Psoas muscle (tissue), 8 donors: ENCODE data around the gene KCNA5. TPM values are rescaled to one million over a fixed set of nuclear protein-coding genes. Genes with fewer than 3 reads are reported as not detected.

Source experiments
- ATAC-seq, 4 donors: fragments of 200-7000 bp; cut with Tn5 transposase; one replicate each; pipeline ENCODE4 v1.9.1; 2020; ENCODE audit warnings: moderate library complexity in 3 of 4, mild to moderate bottlenecking in 2 of 4
- DNase-seq, 2 donors: peaks; one replicate each; pipeline ENCODE4 v3.0.0-alpha.2; 2020
- H3K27ac ChIP-seq: fragments of 200-600 bp; one replicate; pipeline ENCODE4 v1.8.0; 2022
- H3K27me3 ChIP-seq, 3 donors: fragments of 200-600 bp in 1 of 3; one replicate each; pipeline versions ENCODE4 v1.6.1 to v1.8.0; 2013 to 2022; ENCODE audit warnings: low read length in 2 of 3, mild to moderate bottlenecking in 2 of 3, moderate library complexity in 1 of 3; ENCODE audit not compliant: insufficient read depth in 3 of 3
- H3K36me3 ChIP-seq, 2 donors: fragments of 200-600 bp in 1 of 2; one replicate each; pipeline versions ENCODE4 v1.6.1 to v1.8.0; 2013 to 2022; ENCODE audit warnings: low read depth in 1 of 2, mild to moderate bottlenecking in 1 of 2, moderate library complexity in 1 of 2; ENCODE audit not compliant: insufficient read depth in 1 of 2
- H3K4me1 ChIP-seq: fragments of 200-600 bp; one replicate; pipeline ENCODE4 v1.8.0; 2022
- H3K4me3 ChIP-seq: fragments of 200-600 bp; one replicate; pipeline ENCODE4 v1.8.0; 2022; ENCODE audit warnings: mild to moderate bottlenecking
- H3K9me3 ChIP-seq: fragments of 200-600 bp; one replicate; pipeline ENCODE4 v1.8.0; 2022
- CTCF ChIP-seq: fragments of 200-600 bp; IDR thresholded peaks from one replicate; pipeline ENCODE4 v1.8.0; 2022; ENCODE audit warnings: antibody characterized with exemption
- WGBS, 3 donors: extraction: QIAGEN DNeasy Blood & Tissue Kit; methylation state at CpG; one replicate each; pipeline versions ENCODE4 v1.1.6 to v1.1.7; 2013; 5-methylcytosine and 5-hydroxymethylcytosine counted together
- intact Hi-C, 2 donors: fragments of 100-400 bp; cut with DNase I; formaldehyde crosslinking; loops; one replicate each; pipeline versions ENCODE4 v1.11.0 to v1.14.2; 2022
- polyA plus RNA-seq, 3 donors: library from polyadenylated mRNA; stranded (reverse); fragments of 200-250 nt; gene quantifications; one replicate each; pipeline ENCODE4 v1.2.3, GENCODE V29; 2013
- total RNA-seq, 4 donors: library from RNA; stranded (reverse); fragmentation: NEBNext Ultra II Directional in 2 of 4; extraction: Animal tissue kit (Norgen Biotek cat#: 25700) in 2 of 4; gene quantifications; one replicate each; pipeline versions ENCODE4 v1.2.1 to v1.2.4, GENCODE V29; 2021 to 2023
- donor health status: healthy with polysubstance abuse.
- donor health status: DM: no; HTN: no; CAD: no; lungs with moderate emphysema.
- donor health status: Bipolar disorder and iron deficiency.
- donor health status: healthy.
- donor health status: DM: yes; HTN: yes; CAD: no.
- donor health status: DM: no; HTN: no; CAD: no.
- donor health status: DM: no; HTN: no; CAD: no.
- donor health status: DM: yes; HTN: yes; CAD: no.

KCNA5 gene
- total and polyA plus RNA-seq, 7 donors = 0.64 to 2.0 (median 1.1) TPM

GRCh38 chr12:5066251-5066650 lies 22.6 kb downstream of the KCNA5 start:
- 68 to 77% (median 68%) methylated on average over 4 of the region's 4 CpGs for WGBS, 3 donors

GRCh38 chr12:5068126-5068525 lies 24.4 kb downstream of the KCNA5 start:
- intact Hi-C loops = no loop called here

More at GRCh38 chr12:5066251-5066650, 22.6 kb downstream of the KCNA5 start:
- Histone ChIP-seq H3K4me1 (no peaks in the 10 kb centered on the region), H3K36me3 (no peaks in the 10 kb centered on the region), H3K27me3 (peaks cover 0 to 1% (median 0%) of the 10 kb centered on the region in 3 donors), H3K27ac (no peak overlapping the region), H3K9me3 (no peaks in the 10 kb centered on the region), H3K4me3 (no peak overlapping the region)
- TF ChIP-seq CTCF = no peak
- intact Hi-C loops = no loop called here
- ATAC-seq (no peak), DNase-seq (no peak)

GRCh38 chr12:5068619-5069018 lies 24.9 kb downstream of the KCNA5 start:
- H3K27me3 ChIP-seq = peaks cover 0 to under 1% (median 0%) of the 10 kb centered on the region in 3 donors
- no peaks in the 10 kb centered on the region for H3K4me1 ChIP-seq
- intact Hi-C loops = no loop called here
- DNase-seq = no peak
- no peak for ATAC-seq
- H3K4me3 ChIP-seq = no peak overlapping the region
- H3K9me3 ChIP-seq = no peaks in the 10 kb centered on the region
- no peaks in the 10 kb centered on the region for H3K36me3 ChIP-seq
- 81 to 89% (median 89%) methylated on average over 1 of the region's 1 CpG for WGBS, 3 donors
- no peak for TF ChIP-seq CTCF
- H3K27ac ChIP-seq = no peak overlapping the region

More at GRCh38 chr12:5068126-5068525, 24.4 kb downstream of the KCNA5 start:
- WGBS, 3 donors = 72 to 79% (median 78%) methylated on average over 2 of the region's 2 CpGs
- H3K4me3 ChIP-seq = no peak overlapping the region
- ATAC-seq (no peak), DNase-seq (no peak)
- H3K36me3 ChIP-seq = no peaks in the 10 kb centered on the region
- no peaks in the 10 kb centered on the region for H3K4me1 ChIP-seq
- H3K27me3 ChIP-seq = peaks cover 0 to 1% (median 0%) of the 10 kb centered on the region in 3 donors
- no peaks in the 10 kb centered on the region for H3K9me3 ChIP-seq
- no peak for TF ChIP-seq CTCF
- no peak overlapping the region for H3K27ac ChIP-seq

GRCh38 chr12:5070090-5070489 lies 26.4 kb downstream of the KCNA5 start:
- ATAC-seq = no peak
- intact Hi-C loops = no loop called here
- TF ChIP-seq CTCF = no peak
- no peaks in the 10 kb centered on the region for H3K4me1 ChIP-seq
- H3K27ac ChIP-seq = no peak overlapping the region
- 82 to 87% (median 86%) methylated on average over 3 of the region's 3 CpGs for WGBS, 3 donors
- no peaks in the 10 kb centered on the region for H3K27me3 ChIP-seq
- no peak for DNase-seq
- no peaks in the 10 kb centered on the region for H3K9me3 ChIP-seq
- no peak overlapping the region for H3K4me3 ChIP-seq
- H3K36me3 ChIP-seq = no peaks in the 10 kb centered on the region

GRCh38 chr12:5071496-5071895 lies 27.8 kb downstream of the KCNA5 start:
- ATAC-seq (no peak), DNase-seq (no peak)
- intact Hi-C loops = no loop called here
- Histone ChIP-seq H3K27me3 (no peaks in the 10 kb centered on the region), H3K9me3 (no peaks in the 10 kb centered on the region), H3K36me3 (no peaks in the 10 kb centered on the region), H3K4me3 (no peak overlapping the region), H3K4me1 (no peaks in the 10 kb centered on the region), H3K27ac (no peak overlapping the region)
- no peak for TF ChIP-seq CTCF
- 83 to 89% (median 85%) methylated on average over 4 of the region's 4 CpGs for WGBS, 3 donors
